ENCODE results near the gene KLHL12.
"Not testable (repeated sequence)": the region's sequence is repeated elsewhere in the genome, so short reads cannot be mapped to it uniquely, and the experiment has no call there.

The KLHL12 gene

DNA sequence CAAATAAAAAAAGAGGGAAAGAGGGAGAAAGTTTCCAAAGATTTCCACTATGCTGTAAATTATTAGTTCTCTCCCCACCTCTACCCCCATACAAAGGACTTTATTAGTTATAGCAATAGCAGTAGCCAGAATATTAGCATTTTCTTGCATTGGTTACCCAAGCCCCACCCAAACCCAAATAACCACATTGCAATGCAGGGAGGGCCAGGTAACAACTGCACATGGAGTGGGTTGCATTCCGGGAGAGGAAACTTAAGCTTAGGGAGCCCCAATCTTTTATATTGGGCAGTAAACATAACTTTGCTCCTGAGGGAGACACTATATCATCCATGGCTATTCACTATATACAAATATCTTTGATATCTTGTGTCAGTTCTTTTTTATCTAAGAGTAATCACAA, 25.1 kb upstream of the KLHL12 start:
- no peak for DNase-seq (ENCODE audit: low read depth in 2 of 2, low spot score in 1 of 2)

DNA sequence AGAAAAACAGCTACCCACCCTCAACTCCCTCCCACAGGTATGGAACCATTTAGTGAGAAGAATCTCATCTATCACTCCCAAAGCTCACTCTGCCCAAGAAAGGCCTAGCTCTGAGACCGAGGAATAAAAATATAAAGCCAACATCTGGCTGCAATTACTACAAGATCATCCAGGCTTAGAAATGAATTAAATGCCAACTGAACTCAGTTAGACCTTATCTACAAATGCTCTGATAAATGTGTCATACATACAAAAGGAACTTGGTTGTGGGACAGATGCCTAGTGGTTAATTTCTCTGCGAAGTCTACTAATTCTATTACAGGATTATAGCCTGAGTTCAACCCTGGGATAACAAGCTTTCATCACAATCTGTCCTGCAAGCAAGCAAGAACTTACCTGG, 24.4 kb upstream of the KLHL12 start:
- DNase-seq (ENCODE audit: low read depth in 2 of 2, low spot score in 1 of 2): no peak

DNA sequence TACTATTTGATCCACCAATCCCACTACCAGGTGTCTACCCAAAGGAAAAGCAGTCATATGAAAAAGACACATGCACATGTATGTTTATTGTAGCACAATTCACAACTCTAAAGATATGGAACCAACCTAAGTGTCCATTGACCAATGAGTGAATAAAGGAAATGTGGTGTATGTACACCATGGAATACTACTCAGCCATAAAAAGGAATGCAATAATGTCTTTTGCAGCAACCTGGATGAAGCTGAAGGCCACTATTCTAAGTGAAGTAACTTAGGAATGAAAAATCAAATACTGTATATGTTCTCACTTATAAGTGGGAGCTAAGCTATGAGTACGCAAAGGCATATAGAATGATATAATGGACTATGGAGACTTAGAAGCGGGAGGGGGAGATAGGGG, 18.4 kb upstream of the KLHL12 start:
- DNase-seq (ENCODE audit: low read depth in 2 of 2, low spot score in 1 of 2): no peak

DNA sequence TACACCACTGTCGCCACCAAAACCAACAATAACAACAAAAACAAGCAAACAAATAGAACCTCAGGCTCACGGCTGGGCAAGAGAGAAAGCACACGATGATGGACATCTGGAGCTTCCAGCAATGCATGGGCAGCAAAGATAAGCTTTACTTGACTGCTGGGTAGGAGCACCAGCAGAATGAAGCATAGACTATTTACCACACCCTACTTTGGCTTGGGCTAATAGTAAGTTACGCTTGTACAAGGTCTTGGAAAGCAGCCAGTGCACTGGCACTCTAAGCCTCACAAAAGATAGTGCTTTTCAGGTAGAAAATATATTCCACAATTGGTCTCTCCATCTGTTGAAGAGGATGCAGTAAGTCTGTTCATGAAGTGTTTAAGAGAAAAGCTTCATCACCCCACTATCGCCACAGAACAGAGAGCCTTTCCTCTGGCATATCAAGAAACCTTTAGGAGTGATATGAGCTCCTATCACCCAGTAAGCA, 17.4 kb upstream of the KLHL12 start:
- DNase-seq (ENCODE audit: low read depth in 2 of 2, low spot score in 1 of 2): no peak

DNA sequence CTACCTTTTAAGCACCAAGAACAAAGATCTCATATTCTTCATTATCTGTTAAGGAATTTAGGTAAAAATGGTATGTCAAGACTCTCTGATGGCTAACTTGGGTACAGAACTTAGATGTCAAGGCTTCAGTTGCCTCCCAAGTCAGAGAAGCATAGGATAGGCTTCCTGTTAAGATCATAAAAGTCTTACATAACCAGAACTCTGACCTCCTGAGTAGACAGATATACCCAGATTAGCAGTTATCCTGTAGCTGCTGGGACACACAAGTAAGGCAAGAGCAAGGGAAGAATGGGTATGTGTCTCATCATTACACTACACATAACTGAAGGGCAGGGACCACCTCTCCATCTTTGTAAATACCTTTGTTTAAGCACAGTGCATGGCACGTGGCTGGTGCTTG, 15.4 kb upstream of the KLHL12 start:
- no peak for DNase-seq (ENCODE audit: low read depth in 2 of 2, low spot score in 1 of 2)

DNA sequence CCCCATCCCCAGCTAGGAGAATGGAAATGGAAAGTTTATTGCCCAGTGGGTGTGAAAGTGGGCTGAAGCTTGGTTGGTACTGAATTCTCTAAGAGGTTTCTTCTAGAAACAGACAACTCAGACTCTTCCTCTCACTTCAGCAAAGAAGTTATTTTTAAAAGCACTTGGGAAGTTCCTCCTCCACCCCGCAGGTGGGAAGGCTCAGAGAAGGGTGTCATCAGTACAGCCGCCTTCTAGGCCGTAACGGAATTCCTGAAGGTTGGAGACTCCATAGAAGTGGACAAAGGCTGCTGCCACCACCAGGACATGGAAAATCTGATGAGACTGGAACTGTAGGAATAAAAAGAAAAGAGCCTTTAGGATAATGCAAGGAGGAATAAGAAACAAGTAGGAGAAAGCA, 14.3 kb upstream of the KLHL12 start:
- no peak for DNase-seq (ENCODE audit: low read depth in 2 of 2, low spot score in 1 of 2)

DNA sequence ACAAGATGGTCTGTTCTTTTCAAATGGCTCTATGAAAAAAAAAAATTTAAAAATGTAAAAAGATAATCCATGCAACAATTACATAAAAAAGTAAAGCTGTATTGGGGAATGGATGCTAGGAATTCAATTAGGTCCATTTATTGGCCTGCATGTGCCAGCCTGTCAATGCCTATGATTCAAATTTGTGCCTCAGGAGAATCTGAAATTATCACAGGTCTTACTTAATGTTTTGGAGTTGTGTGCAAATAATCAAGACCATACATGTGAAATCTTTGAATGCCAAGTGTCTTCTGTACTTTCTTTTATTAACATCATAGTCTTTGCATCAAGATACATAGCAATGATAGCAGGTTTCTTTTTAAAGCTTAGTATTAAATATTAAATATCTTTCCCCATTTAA, 13.5 kb upstream of the KLHL12 start:
- no peak for DNase-seq (ENCODE audit: low read depth in 2 of 2, low spot score in 1 of 2)

DNA sequence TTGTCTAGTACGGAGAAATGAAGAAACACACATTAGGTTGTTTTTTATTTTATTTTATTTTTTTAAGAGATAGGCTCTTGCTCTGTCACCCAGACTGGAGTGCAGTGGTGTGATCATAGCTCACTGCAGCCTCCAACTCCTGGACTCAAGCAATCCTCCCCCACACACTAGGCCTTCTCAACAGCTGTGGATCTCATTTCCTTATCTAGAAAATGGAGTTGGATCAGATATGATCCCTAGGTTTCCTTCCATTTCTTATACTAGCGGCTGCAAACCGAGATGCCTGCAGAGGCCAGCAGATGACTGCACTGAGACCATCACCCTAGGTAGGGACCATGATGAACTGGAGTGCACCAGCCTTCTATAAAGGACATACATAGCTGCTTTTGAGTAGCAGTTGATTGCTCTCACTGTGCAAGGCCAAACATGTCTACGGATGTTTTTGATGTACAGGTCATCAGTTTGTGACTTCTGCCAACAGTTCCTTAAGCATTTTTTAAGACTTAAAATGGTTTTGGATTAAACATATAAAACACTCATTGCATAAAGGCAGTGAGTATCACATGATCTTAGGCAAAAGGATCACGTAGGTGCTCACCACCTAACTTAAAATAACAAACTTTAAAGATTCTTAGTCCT, 11.4 kb upstream of the KLHL12 start:
- DNase-seq (ENCODE audit: low read depth in 2 of 2, low spot score in 1 of 2): no peak

DNA sequence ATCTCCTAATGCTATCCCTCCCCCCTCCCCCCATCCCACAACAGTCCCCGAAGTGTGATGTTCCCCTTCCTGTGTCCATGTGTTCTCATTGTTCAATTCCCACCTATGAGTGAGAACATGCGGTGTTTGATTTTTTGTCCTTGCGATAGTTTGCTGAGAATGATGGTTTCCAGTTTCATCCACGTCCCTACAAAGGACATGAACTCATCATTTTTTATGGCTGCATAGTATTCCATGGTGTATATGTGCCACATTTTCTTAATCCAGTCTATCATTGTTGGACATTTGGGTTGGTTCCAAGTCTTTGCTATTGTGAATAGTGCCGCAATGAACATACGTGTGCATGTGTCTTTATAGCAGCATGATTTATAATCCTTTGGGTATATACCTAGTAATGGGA, 9.4 kb upstream of the KLHL12 start:
- DNase-seq (ENCODE audit: low read depth in 2 of 2, low spot score in 1 of 2): not testable (repeated sequence)

DNA sequence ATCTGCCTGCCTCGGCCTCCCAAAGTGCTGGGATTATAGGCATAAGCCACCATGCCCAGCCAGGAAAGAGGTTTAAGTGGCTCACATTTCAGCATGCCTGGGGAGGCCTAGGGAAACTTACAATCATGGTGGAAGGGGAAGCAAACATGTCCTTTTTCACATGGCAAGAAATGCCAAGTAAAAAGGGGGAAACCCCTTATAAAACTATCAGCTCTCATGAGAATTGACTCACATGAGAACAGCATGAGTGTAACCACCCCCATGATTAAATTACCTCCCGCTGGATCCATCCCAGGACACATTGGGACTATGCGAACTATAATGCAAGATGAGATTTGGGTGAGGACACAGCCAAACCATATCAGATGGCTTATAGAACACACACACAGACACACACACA, 8.8 kb upstream of the KLHL12 start:
- DNase-seq (ENCODE audit: low read depth in 2 of 2, low spot score in 1 of 2): no peak

DNA sequence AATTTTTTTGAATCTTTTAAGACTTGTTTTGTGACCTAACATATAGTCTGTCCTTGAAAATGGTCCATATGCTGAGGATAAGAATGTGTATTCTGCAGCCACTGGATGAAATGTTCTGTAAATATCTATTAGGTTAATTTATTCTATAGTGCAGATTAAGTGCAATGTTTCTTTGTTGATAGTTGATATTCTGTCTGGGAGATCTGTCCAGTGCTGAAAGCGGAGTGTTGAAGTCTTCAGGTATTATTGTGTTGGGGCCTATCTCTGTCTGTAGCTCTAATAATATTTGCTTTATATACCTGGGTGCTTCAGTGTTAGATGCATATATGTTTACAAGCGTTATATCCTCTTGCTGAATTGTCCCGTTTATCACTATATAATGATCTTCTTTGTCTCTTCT, 7.7 kb upstream of the KLHL12 start:
- no peak for DNase-seq (ENCODE audit: low read depth in 2 of 2, low spot score in 1 of 2)

DNA sequence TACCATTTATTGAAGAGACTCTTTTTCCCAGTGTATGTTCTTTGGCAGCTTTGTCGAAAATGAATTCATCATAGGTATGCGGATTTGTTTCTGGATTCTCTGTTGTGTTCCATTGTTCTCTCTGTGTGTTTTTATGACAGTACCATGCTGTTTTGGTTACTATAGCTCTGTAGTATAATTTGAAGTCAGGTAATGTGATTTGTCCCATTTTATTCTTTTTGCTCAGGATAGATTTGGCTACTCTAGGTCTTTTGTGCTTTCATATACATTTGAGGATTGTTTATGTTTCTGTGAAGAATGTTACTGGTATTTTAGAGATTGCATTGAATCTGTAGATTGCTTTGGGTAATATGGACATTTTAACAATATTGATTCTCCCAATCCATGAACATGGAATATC, 5.4 kb upstream of the KLHL12 start:
- no peak for DNase-seq (ENCODE audit: low read depth in 2 of 2, low spot score in 1 of 2)

DNA sequence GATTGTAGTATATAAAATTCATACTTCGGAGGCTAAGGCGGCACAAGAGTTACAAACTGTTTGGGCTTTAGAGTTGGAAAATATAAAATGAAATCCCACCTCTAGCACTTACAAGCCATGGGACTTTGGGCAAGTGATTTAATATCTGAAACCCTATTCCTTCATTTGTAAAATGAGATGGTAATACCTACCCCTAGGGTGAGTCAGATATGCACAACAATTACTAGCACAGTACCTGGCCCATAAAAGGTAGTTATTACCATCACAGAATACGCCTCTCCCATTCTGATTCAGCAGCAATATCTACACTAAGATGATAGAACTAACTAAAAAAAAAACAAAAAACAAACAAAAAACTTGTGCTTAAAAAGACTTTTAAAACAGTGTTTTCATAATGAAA, 3.5 kb downstream of the KLHL12 start:
- DNase-seq (ENCODE audit: low read depth in 2 of 2, low spot score in 1 of 2): no peak

DNA sequence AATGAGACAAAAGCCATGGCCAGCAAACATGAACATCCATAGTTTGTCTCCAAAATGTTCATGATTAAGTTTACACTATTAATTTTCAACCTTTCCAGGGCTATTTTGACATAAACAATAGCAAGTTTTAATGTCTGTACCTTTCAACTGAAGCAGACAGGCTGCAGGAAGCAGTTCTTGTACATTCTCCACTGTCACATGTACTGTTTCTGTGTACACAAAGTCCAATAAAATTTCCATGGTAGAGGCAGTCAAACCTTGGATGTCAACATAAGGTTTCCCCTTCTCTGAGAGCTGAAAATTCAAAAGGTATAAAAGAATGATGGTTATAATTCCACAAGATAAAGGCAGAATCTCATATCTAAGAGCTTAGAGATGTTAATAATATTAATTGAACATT, 7.4 kb downstream of the KLHL12 start:
- DNase-seq (ENCODE audit: low read depth in 2 of 2, low spot score in 1 of 2): no peak

DNA sequence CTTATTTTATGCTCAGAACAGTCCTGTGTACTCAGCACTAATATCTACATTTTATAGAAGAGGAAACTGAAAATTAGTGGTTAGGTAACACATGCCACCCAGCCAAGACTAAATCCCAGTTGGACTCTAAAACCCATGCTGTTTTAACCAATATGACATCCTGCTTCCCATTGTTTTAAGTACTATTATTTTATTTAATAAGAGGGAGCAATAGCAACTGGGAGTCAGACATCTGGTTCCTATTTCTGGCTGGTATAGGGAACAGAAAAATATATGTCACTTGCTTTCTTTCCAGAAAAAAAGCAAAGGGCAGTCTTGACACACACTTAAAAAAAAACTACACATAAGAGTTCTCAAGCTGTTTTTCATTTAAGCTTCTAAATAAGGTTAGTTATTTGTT, 11.9 kb downstream of the KLHL12 start:
- no peak for DNase-seq (ENCODE audit: low read depth in 2 of 2, low spot score in 1 of 2)

DNA sequence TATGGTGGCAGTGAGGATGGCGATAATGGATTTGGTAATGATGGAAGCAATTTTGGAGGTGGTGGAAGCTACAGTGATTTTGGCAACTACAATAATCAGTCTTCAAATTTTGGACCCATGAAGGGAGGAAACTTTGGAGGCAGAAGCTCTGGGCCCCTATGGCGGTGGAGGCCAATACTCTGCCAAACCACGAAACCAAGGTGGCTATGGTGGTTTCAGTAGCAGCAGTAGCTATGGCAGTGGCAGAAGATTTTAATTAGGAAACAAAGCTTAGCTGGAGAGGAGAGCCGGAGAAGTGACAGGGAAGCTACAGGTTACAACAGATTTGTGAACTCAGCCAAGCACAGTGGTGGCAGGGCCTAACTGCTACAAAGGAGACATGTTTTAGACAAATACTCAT, 14.6 kb downstream of the KLHL12 start:
- DNase-seq (ENCODE audit: low read depth in 2 of 2, low spot score in 1 of 2): not testable (repeated sequence)

DNA sequence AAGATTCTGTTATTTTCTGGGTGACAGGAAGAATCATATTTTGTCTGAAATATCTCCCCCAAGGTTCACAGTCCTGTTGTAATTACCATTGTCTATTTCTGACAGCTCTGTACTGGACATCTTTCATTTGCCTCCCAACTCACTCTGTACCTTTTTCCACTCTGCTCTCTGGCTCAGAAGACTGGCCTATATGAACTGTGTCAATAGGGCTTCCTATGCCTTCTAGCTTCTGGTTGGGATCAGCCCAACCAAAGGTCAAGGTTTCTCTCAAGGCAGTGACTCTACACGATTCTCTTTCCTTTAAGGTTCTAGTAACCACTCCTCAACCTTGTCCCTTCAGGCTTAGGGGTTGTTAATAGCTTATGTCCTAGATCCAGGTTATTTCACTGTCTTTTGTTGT, 17.5 kb downstream of the KLHL12 start:
- DNase-seq (ENCODE audit: low read depth in 2 of 2, low spot score in 1 of 2): no peak

DNA sequence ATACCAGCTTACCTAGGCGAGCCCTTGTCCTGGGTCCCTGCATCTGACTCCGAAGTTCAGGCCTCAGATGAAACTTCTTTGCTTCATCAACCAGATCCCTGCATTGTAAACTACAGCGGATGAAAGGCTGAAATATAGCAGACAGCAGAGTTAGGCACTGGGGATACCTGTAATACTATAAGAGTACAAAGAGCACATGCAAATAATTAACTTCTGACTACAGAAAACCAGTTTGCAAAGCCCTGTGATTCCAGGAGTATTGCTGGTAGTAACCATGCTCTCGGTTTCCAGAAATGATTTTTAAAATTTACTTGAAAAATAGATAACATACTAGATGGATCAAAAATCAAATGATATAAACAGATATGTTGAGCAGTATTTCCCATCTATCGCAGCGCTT, 18.0 kb downstream of the KLHL12 start:
- DNase-seq (ENCODE audit: low read depth in 2 of 2, low spot score in 1 of 2): no peak

DNA sequence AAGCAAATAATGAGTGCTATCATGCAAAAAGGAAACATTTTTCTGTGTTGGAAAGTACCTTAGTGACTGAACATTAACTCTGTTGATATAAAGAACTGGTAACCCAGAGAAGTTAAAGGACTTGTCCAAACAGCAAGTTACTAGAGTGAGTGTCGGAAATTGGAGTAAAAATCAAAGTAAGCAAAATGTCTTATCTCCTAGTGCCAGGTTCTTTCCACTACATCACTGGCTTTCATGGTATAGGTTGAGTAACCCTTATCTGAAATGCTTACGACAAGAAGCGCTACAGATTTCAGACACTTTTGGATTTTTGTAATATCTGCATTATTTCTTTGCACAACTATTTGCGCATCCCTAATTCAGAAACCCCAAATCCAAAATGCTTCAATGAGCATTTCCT, 21.7 kb downstream of the KLHL12 start:
- DNase-seq (ENCODE audit: low read depth in 2 of 2, low spot score in 1 of 2): no peak

DNA sequence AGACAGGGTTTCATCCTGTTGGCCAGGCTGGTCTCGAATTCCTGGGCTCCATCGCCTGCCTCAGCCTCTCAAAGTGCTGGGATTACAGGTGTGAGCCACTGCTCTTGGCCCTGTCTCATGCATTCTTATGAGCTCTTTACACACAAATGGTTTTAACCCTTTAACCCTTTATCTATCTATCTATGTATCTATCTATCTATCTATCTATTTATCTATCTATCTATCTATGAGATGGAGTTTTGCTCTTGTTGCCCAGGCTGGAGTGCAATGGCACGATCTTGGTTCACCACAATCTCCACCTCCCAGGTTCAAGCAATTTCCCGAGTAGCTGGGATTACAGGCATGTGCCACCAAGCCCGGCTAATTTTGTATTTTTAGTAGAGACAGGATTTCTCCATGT, 23.2 kb downstream of the KLHL12 start:
- not testable (repeated sequence) for DNase-seq (ENCODE audit: low read depth in 2 of 2, low spot score in 1 of 2)

DNA sequence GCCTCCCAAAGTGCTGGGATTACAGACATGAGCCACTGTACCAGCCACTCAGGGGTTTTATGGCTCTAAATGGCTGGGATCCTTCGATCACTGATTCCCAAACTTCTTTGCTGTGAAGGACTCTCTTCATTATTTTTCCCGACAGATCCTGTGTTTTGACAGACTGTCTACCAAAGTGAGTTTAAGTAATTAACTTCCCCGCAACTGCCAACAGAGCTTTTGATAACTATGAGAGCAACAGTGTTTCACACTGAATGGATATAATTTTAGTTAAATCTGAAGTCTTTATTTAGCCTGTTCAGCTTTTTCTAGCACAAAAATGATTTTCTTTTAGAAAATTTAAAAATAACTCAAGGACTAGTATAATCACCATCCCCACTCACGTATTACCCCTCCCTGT, 25.5 kb downstream of the KLHL12 start:
- no peak for DNase-seq (ENCODE audit: low read depth in 2 of 2, low spot score in 1 of 2)

DNA sequence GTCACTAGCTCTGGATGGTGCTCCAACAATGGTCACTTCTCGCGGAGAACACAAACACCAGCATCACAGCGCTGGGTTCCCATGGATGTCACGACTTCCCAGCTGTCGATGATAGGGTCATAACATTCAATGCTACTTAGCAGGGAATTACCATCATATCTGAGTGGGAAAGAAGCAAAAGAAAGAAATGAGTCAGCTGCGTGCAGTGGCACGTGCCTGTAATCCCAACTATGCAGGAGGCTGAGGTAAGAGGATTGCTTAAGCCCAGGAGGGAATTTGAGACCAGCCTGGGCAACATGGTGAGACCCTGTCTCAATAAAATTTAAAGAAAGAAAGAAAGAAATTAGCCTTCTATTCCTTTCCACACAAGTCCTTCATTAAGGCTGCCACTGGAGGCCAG, 34.5 kb downstream of the KLHL12 start:
- DNase-seq (ENCODE audit: low read depth in 2 of 2, low spot score in 1 of 2): no peak

DNA sequence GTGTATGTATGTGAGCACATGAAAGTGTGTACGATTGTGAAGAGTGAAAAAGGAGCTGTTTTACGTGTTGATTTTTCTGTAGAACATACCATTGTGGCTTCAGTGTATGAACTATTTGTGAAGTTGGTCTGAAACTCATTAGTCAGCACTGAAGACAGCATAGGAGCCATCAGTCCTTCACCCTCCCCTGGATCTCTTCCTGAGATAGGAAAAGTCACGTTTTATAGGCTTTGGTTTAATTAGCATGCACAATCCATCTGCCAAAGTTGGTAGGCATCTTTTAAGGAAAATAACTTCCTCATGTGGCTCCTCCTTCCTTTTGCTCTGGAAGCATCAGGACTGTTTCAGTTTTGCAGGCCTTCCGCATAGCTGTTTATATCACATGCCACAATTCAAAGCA, 36.6 kb downstream of the KLHL12 start:
- DNase-seq (ENCODE audit: low read depth in 2 of 2, low spot score in 1 of 2): no peak
